ENCODE measurements around the gene RXFP3.

Gene RXFP3

GRCh38 chr5:33976307-33976706 is 40.1 kb downstream of the RXFP3 start:
- no peaks in the 10 kb centered on the region for H3K27me3 ChIP-seq (replicated peaks)
- H3K4me3 ChIP-seq (ENCODE audit: low read depth, low read length): no peak overlapping the region
- no peak for TF ChIP-seq CTCF (IDR thresholded peaks at IDR 0.05; ENCODE audit: low read depth, low read length, missing control alignments)
- no peak overlapping the region for H3K27ac ChIP-seq
- no peaks in the 10 kb centered on the region for H3K36me3 ChIP-seq (replicated peaks)
- in situ Hi-C loops (cut with HindIII; ENCODE audit: low pct_ligation_motif_present, low sequenced_read_pairs): no loop called here
- no peak for DNase-seq

GRCh38 chr5:33978306-33978705 is 42.1 kb downstream of the RXFP3 start:
- no peak overlapping the region for H3K27ac ChIP-seq
- H3K27me3 ChIP-seq (replicated peaks): no peaks in the 10 kb centered on the region
- DNase-seq: no peak
- no peaks in the 10 kb centered on the region for H3K36me3 ChIP-seq (replicated peaks)
- in situ Hi-C loops (cut with HindIII; ENCODE audit: low pct_ligation_motif_present, low sequenced_read_pairs): no loop called here
- H3K4me3 ChIP-seq (ENCODE audit: low read depth, low read length): no peak overlapping the region
- no peak for TF ChIP-seq CTCF (IDR thresholded peaks at IDR 0.05; ENCODE audit: low read depth, low read length, missing control alignments)

GRCh38 chr5:33980030-33980429 is 43.8 kb downstream of the RXFP3 start:
- no peaks in the 10 kb centered on the region for H3K36me3 ChIP-seq (replicated peaks)
- no peak for TF ChIP-seq CTCF (IDR thresholded peaks at IDR 0.05; ENCODE audit: low read depth, low read length, missing control alignments)
- no peak overlapping the region for H3K4me3 ChIP-seq (ENCODE audit: low read depth, low read length)
- DNase-seq: no peak
- no peak overlapping the region for H3K27ac ChIP-seq
- no peaks in the 10 kb centered on the region for H3K27me3 ChIP-seq (replicated peaks)
- in situ Hi-C loops (cut with HindIII; ENCODE audit: low pct_ligation_motif_present, low sequenced_read_pairs): no loop called here

- DNase-seq: no peak
- in situ Hi-C loops (cut with HindIII; ENCODE audit: low pct_ligation_motif_present, low sequenced_read_pairs): no loop called here
- Histone ChIP-seq H3K36me3 (replicated peaks) (no peaks in the 10 kb centered on the region), H3K27me3 (replicated peaks) (no peaks in the 10 kb centered on the region), H3K27ac (no peak overlapping the region), H3K4me3 (ENCODE audit: low read depth, low read length) (no peak overlapping the region)
- TF ChIP-seq CTCF (IDR thresholded peaks at IDR 0.05; ENCODE audit: low read depth, low read length, missing control alignments): no peak
These were observed 45.4 kb downstream of the RXFP3 start for GRCh38 chr5:33981408-33982162.

- DNase-seq: no peak
- Histone ChIP-seq H3K36me3 (replicated peaks) (peaks cover 6% of the 10 kb centered on the region), H3K27ac (no peak overlapping the region), H3K27me3 (replicated peaks) (no peaks in the 10 kb centered on the region), H3K4me3 (ENCODE audit: low read depth, low read length) (no peak overlapping the region)
- in situ Hi-C loops (cut with HindIII; ENCODE audit: low pct_ligation_motif_present, low sequenced_read_pairs): no loop called here
- no peak for TF ChIP-seq CTCF (IDR thresholded peaks at IDR 0.05; ENCODE audit: low read depth, low read length, missing control alignments)
These were observed 48.0 kb downstream of the RXFP3 start for GRCh38 chr5:33984178-33984577.

- H3K27ac ChIP-seq: no peak within 1 kb of the TSS
- no peak for TF ChIP-seq CTCF (IDR thresholded peaks at IDR 0.05; ENCODE audit: low read depth, low read length, missing control alignments)
- H3K4me3 ChIP-seq (ENCODE audit: low read depth, low read length): no peak within 1 kb of the TSS
- DNase-seq: peak; percentile 77
- H3K27me3 ChIP-seq (replicated peaks): no peaks in the 10 kb centered on the region
- in situ Hi-C loops (cut with HindIII; ENCODE audit: low pct_ligation_motif_present, low sequenced_read_pairs): no loop called here
- peaks cover 6% of the 10 kb centered on the region for H3K36me3 ChIP-seq (replicated peaks)
These were observed 48.5 kb downstream of the RXFP3 start, which contains the start of gene SLC45A2 for GRCh38 chr5:33984671-33985124. SLC45A2 (minus strand) TSS chr5:33984693; CDS start chr5:33984583, 110 bp downstream.

All from brain microvascular endothelial cell (primary cell).